NCI-H524 (cell line): ENCODE data around the gene SPDYE18.
"Not testable (repeated sequence)": the region's sequence is repeated elsewhere in the genome, so short reads cannot be mapped to it uniquely, and the experiment has no call there.

Experiments used
- DNase-seq, 2 experiments: peaks; one replicate each; lab custom pipeline; 2025; lab: John Stamatoyannopoulos, UW

The SPDYE18 gene

GRCh38 chr7:77062557-77062956, at the start of gene SPDYE18:
Gene SPDYE18 (minus strand): TSS chr7:77062558. CDS start chr7:77060512, 2,046 bp downstream.
- DNase-seq = not testable (repeated sequence)

- not testable (repeated sequence) for DNase-seq
These were observed 46.0 kb upstream of the SPDYE18 start for GRCh38 chr7:77108362-77108761.

GRCh38 chr7:77107659-77108058, 45.3 kb upstream of the SPDYE18 start:
- DNase-seq = not testable (repeated sequence)

- DNase-seq = not testable (repeated sequence)
These were observed 43.5 kb upstream of the SPDYE18 start for GRCh38 chr7:77105904-77106303.

- DNase-seq = peak in 1 of 2 experiments; percentile 11
These were observed 40.3 kb upstream of the SPDYE18 start for GRCh38 chr7:77102671-77103070.

- DNase-seq = not testable (repeated sequence)
These were observed 38.8 kb upstream of the SPDYE18 start for GRCh38 chr7:77101187-77101586.

- not testable (repeated sequence) for DNase-seq
These were observed 38.1 kb upstream of the SPDYE18 start for GRCh38 chr7:77100501-77100900.

- DNase-seq = not testable (repeated sequence)
These were observed 29.9 kb upstream of the SPDYE18 start for GRCh38 chr7:77092301-77092700.

GRCh38 chr7:77082192-77082591, 19.8 kb upstream of the SPDYE18 start:
- not testable (repeated sequence) for DNase-seq

GRCh38 chr7:77080236-77080635, 17.9 kb upstream of the SPDYE18 start:
- not testable (repeated sequence) for DNase-seq

GRCh38 chr7:77079624-77080023, 17.3 kb upstream of the SPDYE18 start:
- DNase-seq = not testable (repeated sequence)

- not testable (repeated sequence) for DNase-seq
These were observed 16.8 kb upstream of the SPDYE18 start for GRCh38 chr7:77079112-77079511.

- DNase-seq = not testable (repeated sequence)
These were observed 14.7 kb upstream of the SPDYE18 start for GRCh38 chr7:77077060-77077459.

GRCh38 chr7:77074786-77075396, 12.5 kb upstream of the SPDYE18 start:
- not testable (repeated sequence) for DNase-seq

GRCh38 chr7:77071108-77071507, 8.8 kb upstream of the SPDYE18 start:
- not testable (repeated sequence) for DNase-seq

GRCh38 chr7:77065869-77066268, 3.5 kb upstream of the SPDYE18 start:
- not testable (repeated sequence) for DNase-seq

- not testable (repeated sequence) for DNase-seq
These were observed 1.4 kb upstream of the SPDYE18 start for GRCh38 chr7:77063732-77064131.

GRCh38 chr7:77032261-77032660, 30.1 kb downstream of the SPDYE18 start, which contains the start of gene SPDYE17:
Gene SPDYE17 (minus strand): TSS chr7:77032361. CDS start chr7:77030570, 1,791 bp downstream.
- DNase-seq = not testable (repeated sequence)

- not testable (repeated sequence) for DNase-seq
These were observed 36.0 kb downstream of the SPDYE18 start for GRCh38 chr7:77026349-77026748.

- not testable (repeated sequence) for DNase-seq
These were observed 52.2 kb downstream of the SPDYE18 start for GRCh38 chr7:77010074-77010680.

GRCh38 chr7:77008000-77008399, 54.4 kb downstream of the SPDYE18 start:
- DNase-seq = not testable (repeated sequence)

- not testable (repeated sequence) for DNase-seq
These were observed 55.9 kb downstream of the SPDYE18 start for GRCh38 chr7:77006127-77007110.
